ENCODE measurements around the gene CHMP2A. TPM values are rescaled to one million over a fixed set of nuclear protein-coding genes. Genes with fewer than 3 reads are reported as not detected.

CHMP2A gene
- total RNA-seq, 1 experiment from 2014 or later: 191 TPM

GRCh38 chr19:58516964-58517833 lies 37.7 kb downstream of the CHMP2A start:
- Histone ChIP-seq H3K36me3 (ENCODE audit: control insufficient read depth, insufficient read depth, low read length) (peaks cover 3% of the 10 kb centered on the region; the same call in 1 of the 2 replicates), H3K4me1 (ENCODE audit: control insufficient read depth, insufficient read depth, low read length) (peaks cover 38% of the 10 kb centered on the region), H3K27me3 (ENCODE audit: control insufficient read depth, insufficient read depth, low read length) (no peaks in the 10 kb centered on the region), H3K9me3 (ENCODE audit: control insufficient read depth, insufficient read depth, low read depth, low read length) (no peaks in the 10 kb centered on the region), H3K4me3 (ENCODE audit: low read depth in 2 of 2, low read length in 2 of 2) (no peak overlapping the region), H3K27ac (ENCODE audit: low read length) (no peak overlapping the region; the same call in 1 of the 2 replicates)
- ChIA-PET POLR2A (no interaction called here), CTCF (no interaction called here)
- intact Hi-C loops (cut with micrococcal nuclease; ENCODE audit: unreplicated experiment): no loop called here
- in situ Hi-C loops (cut with HindIII; ENCODE audit: low pct_unique_long_range_greater_than_20kb, low sequenced_read_pairs): no loop called here
- ATAC-seq: no peak
- BruUV-seq (replicated peaks): no TSS peak
- DNase-seq (ENCODE audit: low read depth, low spot score): no peak
- TF ChIP-seq CTCF (IDR thresholded peaks at IDR 0.05) (peak; percentile 77), TCF7L2 (IDR thresholded peaks at IDR 0.05; ENCODE audit: low read depth, low read length) (no peak)

GRCh38 chr19:58516246-58516836 lies 38.6 kb downstream of the CHMP2A start:
- Histone ChIP-seq H3K4me3 (ENCODE audit: low read depth in 2 of 2, low read length in 2 of 2) (no peak overlapping the region), H3K36me3 (ENCODE audit: control insufficient read depth, insufficient read depth, low read length) (peaks cover 3% of the 10 kb centered on the region; the same call in 1 of the 2 replicates), H3K27me3 (ENCODE audit: control insufficient read depth, insufficient read depth, low read length) (no peaks in the 10 kb centered on the region), H3K27ac (ENCODE audit: low read length) (peak overlapping the region; percentile 5; the same call in 1 of the 2 replicates), H3K4me1 (ENCODE audit: control insufficient read depth, insufficient read depth, low read length) (peaks cover 33% of the 10 kb centered on the region), H3K9me3 (ENCODE audit: control insufficient read depth, insufficient read depth, low read depth, low read length) (no peaks in the 10 kb centered on the region)
- ATAC-seq: no peak
- TF ChIP-seq SIN3A (IDR thresholded peaks at IDR 0.05; ENCODE audit: borderline replicate concordance, insufficient read depth, low read depth, low read length): no peak
- TF ChIP-seq POLR2AphosphoS5 (IDR thresholded peaks at IDR 0.05; ENCODE audit: low read depth, low read length): no peak
- no peak for TF ChIP-seq CTCF (IDR thresholded peaks at IDR 0.05)
- TF ChIP-seq REST (IDR thresholded peaks at IDR 0.05; ENCODE audit: insufficient read depth in 1 of 2, low read depth in 2 of 2, low read length in 1 of 2): no peak
- no peak for TF ChIP-seq TCF7L2 (IDR thresholded peaks at IDR 0.05; ENCODE audit: low read depth, low read length)
- BruUV-seq (replicated peaks): no TSS peak
- CTCF ChIA-PET: no interaction called here
- POLR2A ChIA-PET: interaction anchor here (0.8 kb wide), 1 partner anchor 56 kb away, joined by 5 read pairs; the partner anchor contains the start of gene MZF1
- in situ Hi-C loops (cut with HindIII; ENCODE audit: low pct_unique_long_range_greater_than_20kb, low sequenced_read_pairs): no loop called here
- intact Hi-C loops (cut with micrococcal nuclease; ENCODE audit: unreplicated experiment): no loop called here
- DNase-seq (ENCODE audit: low read depth, low spot score): no peak
